DMS 273 (cell line): ENCODE results near the gene SC5D.

Experiments used
- DNase-seq: peaks from one replicate; lab custom pipeline; 2025; ENCODE audit not compliant: unreplicated experiment; lab: John Stamatoyannopoulos, UW

Gene SC5D

GRCh38 chr11:121291896-121292494 is 576 bp upstream of the SC5D start:
- DNase-seq: peak; percentile 31

- DNase-seq: no peak
Observed at GRCh38 chr11:121293288-121293594, 670 bp downstream of the SC5D start.

GRCh38 chr11:121295246-121296029 is 2.9 kb downstream of the SC5D start:
- no peak for DNase-seq

- no peak for DNase-seq
Observed at GRCh38 chr11:121297872-121298271, 5.3 kb downstream of the SC5D start.

- DNase-seq: no peak
Observed at GRCh38 chr11:121298774-121299173, 6.2 kb downstream of the SC5D start.

- no peak for DNase-seq
Observed at GRCh38 chr11:121299417-121299816, 6.8 kb downstream of the SC5D start.

GRCh38 chr11:121300313-121300971 is 7.9 kb downstream of the SC5D start:
- no peak for DNase-seq

GRCh38 chr11:121300972-121301699 is 8.6 kb downstream of the SC5D start:
- DNase-seq: no peak

GRCh38 chr11:121304759-121305158 is 12.2 kb downstream of the SC5D start:
- no peak for DNase-seq

GRCh38 chr11:121308816-121309215 is 16.2 kb downstream of the SC5D start:
- DNase-seq: no peak

GRCh38 chr11:121309688-121310087 is 17.1 kb downstream of the SC5D start:
- DNase-seq: no peak

- DNase-seq: no peak
Observed at GRCh38 chr11:121310908-121311307, 18.3 kb downstream of the SC5D start.

- DNase-seq: no peak
Observed at GRCh38 chr11:121311373-121311772, 18.8 kb downstream of the SC5D start.

- no peak for DNase-seq
Observed at GRCh38 chr11:121312483-121312882, 19.9 kb downstream of the SC5D start.

GRCh38 chr11:121318848-121319834 is 26.6 kb downstream of the SC5D start:
- peak; percentile 65 for DNase-seq

GRCh38 chr11:121321614-121322243 is 29.2 kb downstream of the SC5D start:
- DNase-seq: peak; percentile 41

- DNase-seq: peak; percentile 8
Observed at GRCh38 chr11:121323046-121323607, 30.6 kb downstream of the SC5D start.

- DNase-seq: no peak
Observed at GRCh38 chr11:121326230-121326629, 33.7 kb downstream of the SC5D start.

- no peak for DNase-seq
Observed at GRCh38 chr11:121327553-121327952, 35.0 kb downstream of the SC5D start.
